Chondrocyte (in vitro differentiated cells): Measurements from ENCODE around the gene OR56B4. TPM values are rescaled to one million over a fixed set of nuclear protein-coding genes. Genes with fewer than 3 reads are reported as not detected.

Experiments used
- DNase-seq: peaks from one replicate; pipeline ENCODE4 v3.0.0; 2021; ENCODE audit warnings: mixed read lengths, low spot score
- H3K27ac Mint-ChIP-seq: one replicate; pipeline ENCODE4 v1.8.0; 2021; ENCODE audit warnings: mild to moderate bottlenecking, moderate library complexity, mixed read lengths; ENCODE audit not compliant: unreplicated experiment
- H3K27me3 Mint-ChIP-seq: 2 replicates; pipeline ENCODE4 v1.8.0; 2021; ENCODE audit warnings: low read depth, mixed read lengths
- H3K36me3 Mint-ChIP-seq: 2 replicates; pipeline ENCODE4 v1.8.0; 2021; ENCODE audit warnings: low read depth, mixed read lengths
- H3K4me1 Mint-ChIP-seq: 2 replicates; pipeline ENCODE4 v1.8.0; 2021; ENCODE audit warnings: low read depth, mild to moderate bottlenecking, mixed read lengths
- H3K4me3 Mint-ChIP-seq: one replicate; pipeline ENCODE4 v1.8.0; 2021; ENCODE audit warnings: mild to moderate bottlenecking, moderate library complexity, mixed read lengths; ENCODE audit not compliant: unreplicated experiment
- H3K9me3 Mint-ChIP-seq: 2 replicates; pipeline ENCODE4 v1.8.0; 2021; ENCODE audit warnings: low read depth, mixed read lengths
- CTCF ChIP-seq: fragments of 200-600 bp; sonication (generic); IDR thresholded peaks from 2 replicates; pipeline ENCODE4 v1.5.0; 2021; ENCODE audit warnings: antibody characterized with exemption, mild to moderate bottlenecking, moderate library complexity
- total RNA-seq: library from RNA; stranded (reverse); gene quantifications from 3 replicates; pipeline ENCODE4 v1.2.1, GENCODE V29; 2021

The OR56B4 gene
- total RNA-seq, 1 donor from 2014 or later = not detected

- H3K9me3 Mint-ChIP-seq = peaks cover 34% of the 10 kb centered on the region
- DNase-seq = no peak
- H3K27ac Mint-ChIP-seq = no peak overlapping the region
- no peaks in the 10 kb centered on the region for H3K27me3 Mint-ChIP-seq
- H3K4me3 Mint-ChIP-seq = no peak overlapping the region
- H3K4me1 Mint-ChIP-seq = no peaks in the 10 kb centered on the region
- no peaks in the 10 kb centered on the region for H3K36me3 Mint-ChIP-seq
- TF ChIP-seq CTCF = no peak
These were observed 28.0 kb upstream of the OR56B4 start for GRCh38 chr11:6079463-6079862.

- Mint-ChIP-seq H3K27ac (no peak overlapping the region), H3K4me3 (no peak overlapping the region), H3K9me3 (peaks cover 18% of the 10 kb centered on the region), H3K4me1 (no peaks in the 10 kb centered on the region), H3K36me3 (no peaks in the 10 kb centered on the region), H3K27me3 (no peaks in the 10 kb centered on the region)
- no peak for DNase-seq
- TF ChIP-seq CTCF = no peak
These were observed 24.4 kb upstream of the OR56B4 start for GRCh38 chr11:6083129-6083528.

GRCh38 chr11:6084587-6084986 lies 22.9 kb upstream of the OR56B4 start:
- no peak for TF ChIP-seq CTCF

GRCh38 chr11:6094186-6094585 lies 13.3 kb upstream of the OR56B4 start:
- Mint-ChIP-seq H3K4me1 (no peaks in the 10 kb centered on the region), H3K4me3 (no peak overlapping the region), H3K27ac (no peak overlapping the region), H3K27me3 (peaks cover 10% of the 10 kb centered on the region), H3K9me3 (peaks cover 15% of the 10 kb centered on the region), H3K36me3 (no peaks in the 10 kb centered on the region)
- no peak for DNase-seq
- no peak for TF ChIP-seq CTCF

More at GRCh38 chr11:6084587-6084986, 22.9 kb upstream of the OR56B4 start:
- H3K27me3 Mint-ChIP-seq = no peaks in the 10 kb centered on the region
- H3K27ac Mint-ChIP-seq = no peak overlapping the region
- no peaks in the 10 kb centered on the region for H3K36me3 Mint-ChIP-seq
- no peak for DNase-seq
- H3K4me1 Mint-ChIP-seq = no peaks in the 10 kb centered on the region
- H3K9me3 Mint-ChIP-seq = peaks cover 18% of the 10 kb centered on the region
- no peak overlapping the region for H3K4me3 Mint-ChIP-seq

- DNase-seq = no peak
- Mint-ChIP-seq H3K27me3 (peaks cover 10% of the 10 kb centered on the region), H3K27ac (no peak overlapping the region), H3K9me3 (peaks cover 6% of the 10 kb centered on the region), H3K4me1 (no peaks in the 10 kb centered on the region), H3K4me3 (no peak overlapping the region), H3K36me3 (no peaks in the 10 kb centered on the region)
- no peak for TF ChIP-seq CTCF
These were observed 11.7 kb upstream of the OR56B4 start for GRCh38 chr11:6095798-6096197.
